Naive thymus-derived CD8-positive, alpha-beta T cell (primary cell): ENCODE data around the gene RNF186. TPM values are rescaled to one million over a fixed set of nuclear protein-coding genes. Genes with fewer than 3 reads are reported as not detected.
A peak's percentile ranks its signal among the peaks of the same experiment; 100 is the strongest.
"Not testable (repeated sequence)": the region's sequence is repeated elsewhere in the genome, so short reads cannot be mapped to it uniquely, and the experiment has no call there.

Experiments used
- ATAC-seq, 2 donors: fragments of 150-1000 bp; cut with Tn5 transposase in 1 of 2; sonication (Bioruptor Pico), chemical (Tn5 transposase) in 1 of 2; 1 replicate in 1 of 2; 2 replicates in 1 of 2; pipeline ENCODE4 v1.10.0; 2021; ENCODE audit warnings: mild to moderate bottlenecking in 2 of 2, moderate library complexity in 2 of 2
- POLR2A ChIA-PET: fragments of 350-600 bp; sonication (Branson Sonifier 250); formaldehyde crosslinking; loops from one replicate; lab custom pipeline; 2021; ENCODE audit warnings: antibody characterized with exemption; lab: Charles Lee
- DNase-seq, 10 donors: peaks; one replicate each; pipeline versions ENCODE4 v3.0.0 to v3.0.0-alpha.2; 2020 to 2022
- H3K27ac Mint-ChIP-seq, 10 donors: one replicate each; pipeline ENCODE4 v1.8.0; 2020 to 2022; ENCODE audit warnings: mild to moderate bottlenecking in 10 of 10, mixed read lengths in 10 of 10, moderate library complexity in 4 of 10, inconsistent platforms in 1 of 10
- H3K27me3 Mint-ChIP-seq, 5 donors: one replicate each; pipeline ENCODE4 v1.8.0; 2021 to 2022; ENCODE audit warnings: mixed read lengths in 5 of 5
- H3K36me3 Mint-ChIP-seq, 3 donors: one replicate each; pipeline ENCODE4 v1.8.0; 2020 to 2022; ENCODE audit warnings: mixed read lengths in 3 of 3, mild to moderate bottlenecking in 2 of 3, inconsistent platforms in 1 of 3
- H3K4me1 Mint-ChIP-seq, 4 donors: one replicate each; pipeline ENCODE4 v1.8.0; 2021 to 2022; ENCODE audit warnings: mixed read lengths in 4 of 4
- H3K4me3 Mint-ChIP-seq, 10 donors: one replicate each; pipeline ENCODE4 v1.8.0; 2020 to 2022; ENCODE audit warnings: mild to moderate bottlenecking in 10 of 10, mixed read lengths in 10 of 10, moderate library complexity in 6 of 10, inconsistent platforms in 1 of 10
- H3K9me3 Mint-ChIP-seq, 9 donors: one replicate each; pipeline ENCODE4 v1.8.0; 2020 to 2022; ENCODE audit warnings: mixed read lengths in 9 of 9, mild to moderate bottlenecking in 3 of 9, inconsistent platforms in 1 of 9, moderate library complexity in 1 of 9
- polyA plus RNA-seq, 3 donors: library from polyadenylated mRNA; unstranded; fragments of 300-500 nt; fragmentation: Illumina TruSeq; gene quantifications; one replicate each; pipeline ENCODE4 v1.2.3, GENCODE V29; 2021
- total RNA-seq, 8 experiments: library from RNA in 2 of 8; stranded (reverse) in 2 of 8; gene quantifications; one replicate each; pipeline ENCODE4 v1.2.3 and lab custom pipeline; 2021 to 2026

RNF186 gene
- total and polyA plus RNA-seq, 5 experiments from 2014 or later: not detected

GRCh38 chr1:19800076-19800804 is 14.8 kb downstream of the RNF186 start:
- H3K4me3 Mint-ChIP-seq: peak overlapping the region; percentile 88 to 98 (median 93)
- H3K27ac Mint-ChIP-seq: peak overlapping the region; percentile 91 to 98 (median 96)
- ATAC-seq (peak; percentile 68 to 72), DNase-seq (peak in 8 of 10 donors; percentile 5 to 61 (median 42))
- peaks cover 0 to 2% (median 0%) of the 10 kb centered on the region in 3 donors for H3K36me3 Mint-ChIP-seq
- POLR2A ChIA-PET: interaction anchor here (0.7 to 0.9 kb wide), 2 partner anchors 24 to 204 kb away, joined by 3 to 5 read pairs; a partner anchor contains a TSS
- H3K9me3 Mint-ChIP-seq: no peaks in the 10 kb centered on the region
- peaks cover 5 to 39% (median 33%) of the 10 kb centered on the region in 4 donors for H3K4me1 Mint-ChIP-seq
- peaks cover 0 to 3% (median 0%) of the 10 kb centered on the region in 5 donors for H3K27me3 Mint-ChIP-seq

DNA sequence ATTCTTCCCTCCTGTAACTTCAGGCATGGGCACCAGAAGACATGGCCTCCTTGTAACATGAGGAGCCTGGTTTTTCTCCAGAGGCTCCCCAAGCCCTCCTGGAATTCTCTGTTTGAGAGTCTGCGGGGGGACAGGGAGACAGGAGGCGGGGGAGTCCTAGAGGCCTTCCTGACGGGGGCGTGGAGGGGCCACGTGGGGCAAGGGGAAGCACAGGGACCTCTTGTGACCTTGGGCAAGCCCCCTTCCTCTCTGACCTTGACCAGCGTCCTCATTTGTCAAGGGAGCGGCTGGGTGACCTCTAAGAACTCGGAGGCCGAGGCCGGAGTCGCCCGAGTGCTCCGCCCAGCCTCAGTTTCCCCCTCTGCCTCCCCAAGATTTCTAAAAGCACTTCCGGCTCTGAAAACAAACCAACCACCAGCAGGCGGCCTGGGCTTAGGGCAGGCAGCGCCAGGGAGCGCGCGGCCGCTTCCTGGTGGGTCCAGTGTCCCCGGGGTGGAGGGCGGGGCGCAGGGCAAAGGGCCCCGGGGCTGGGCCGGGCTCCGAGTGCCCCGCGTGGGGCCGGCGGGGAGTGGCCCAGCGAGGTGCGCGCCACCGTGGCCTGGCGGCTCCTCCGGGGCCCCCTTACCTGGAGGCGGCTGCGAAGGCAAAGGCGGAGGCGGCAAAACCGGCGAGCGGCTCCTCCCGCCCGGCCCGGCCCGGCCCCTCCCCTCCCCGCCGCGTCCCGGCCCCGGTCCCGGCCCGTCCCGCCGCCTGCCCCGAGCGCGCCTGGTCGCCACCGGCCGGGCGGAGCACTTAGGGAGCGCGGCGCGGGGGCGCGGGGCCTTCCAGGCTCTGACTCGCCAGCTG is 15.6 kb downstream of the RNF186 start, which contains the start of gene TMCO4:
Gene TMCO4, minus strand, starts transcription at position 687 of the 846 bp plus-strand sequence. CDS start 19,158 bp downstream, outside the sequence.
- Mint-ChIP-seq H3K4me1 (peaks cover 6 to 40% (median 33%) of the 10 kb centered on the region in 4 donors), H3K27me3 (no peaks in the 10 kb centered on the region), H3K4me3 (peak within 1 kb of the TSS; percentile 88 to 98 (median 93)), H3K9me3 (no peaks in the 10 kb centered on the region), H3K27ac (peak within 1 kb of the TSS; percentile 91 to 98 (median 96)), H3K36me3 (peaks cover 4 to 8% (median 4%) of the 10 kb centered on the region in 3 donors)
- DNase-seq (peak; percentile 24 to 71 (median 44)), ATAC-seq (peak; percentile 67 to 84)
- POLR2A ChIA-PET: no interaction called here

DNA sequence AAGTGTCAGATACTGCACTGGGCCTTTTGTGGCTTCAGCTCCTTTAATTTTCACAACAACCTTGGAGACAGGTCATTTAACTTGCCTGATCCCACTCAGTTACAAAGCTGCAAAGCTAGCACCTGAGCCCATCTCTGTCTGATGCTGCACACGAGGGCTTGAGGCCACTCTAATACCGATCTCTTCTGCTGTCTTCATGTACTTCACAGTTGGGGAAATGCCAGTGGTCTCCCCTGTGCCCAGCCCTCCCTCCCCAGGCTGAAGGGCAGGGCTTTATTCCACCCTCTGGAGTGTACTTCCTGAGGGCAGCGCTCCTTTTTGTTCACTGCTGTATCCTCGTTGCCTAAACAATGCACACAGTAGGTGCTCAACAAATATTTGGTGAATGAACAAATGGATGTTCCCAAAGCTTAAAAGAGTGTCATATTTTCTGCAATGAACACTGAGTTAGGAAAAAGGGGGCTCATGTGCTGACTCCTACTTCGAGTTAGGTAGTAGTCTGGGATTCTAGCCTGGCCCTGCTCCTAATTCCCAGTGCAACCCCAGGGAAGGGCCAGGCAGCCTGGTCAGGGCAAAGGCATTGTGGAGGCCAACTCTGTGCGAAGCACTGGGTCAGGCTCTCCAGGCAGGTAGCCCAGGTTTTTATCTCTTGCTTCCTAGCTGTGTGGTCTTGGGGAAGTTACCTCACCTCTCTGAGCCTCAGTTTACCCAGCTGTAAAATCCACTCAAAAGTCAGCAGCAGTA is 16.4 kb downstream of the RNF186 start:
- Mint-ChIP-seq H3K4me3 (peak overlapping the region; percentile 78 to 90 (median 83)), H3K27ac (peak overlapping the region; percentile 89 to 93 (median 91)), H3K36me3 (peaks cover 4 to 12% (median 8%) of the 10 kb centered on the region in 3 donors), H3K27me3 (no peaks in the 10 kb centered on the region), H3K9me3 (no peaks in the 10 kb centered on the region), H3K4me1 (peaks cover 10 to 48% (median 38%) of the 10 kb centered on the region in 4 donors)
- ATAC-seq (no peak), DNase-seq (no peak)
- POLR2A ChIA-PET: no interaction called here

GRCh38 chr1:19797827-19798226 is 17.3 kb downstream of the RNF186 start:
- no peak for ATAC-seq
- no peak for DNase-seq
- Mint-ChIP-seq H3K4me3 (peak overlapping the region in 8 of 10 donors; percentile 1 to 90 (median 46)), H3K36me3 (peaks cover 4 to 18% (median 11%) of the 10 kb centered on the region in 3 donors), H3K9me3 (no peaks in the 10 kb centered on the region), H3K27me3 (no peaks in the 10 kb centered on the region), H3K27ac (peak overlapping the region; percentile 78 to 93 (median 90)), H3K4me1 (peaks cover 10 to 55% (median 44%) of the 10 kb centered on the region in 4 donors)
- POLR2A ChIA-PET: no interaction called here

- Mint-ChIP-seq H3K27me3 (no peaks in the 10 kb centered on the region), H3K36me3 (peaks cover 9 to 40% (median 30%) of the 10 kb centered on the region in 3 donors), H3K4me3 (no peak overlapping the region), H3K9me3 (no peaks in the 10 kb centered on the region), H3K27ac (peak overlapping the region in 2 of 10 donors; percentile 63 to 79), H3K4me1 (peaks cover 16 to 51% (median 41%) of the 10 kb centered on the region in 4 donors)
- ATAC-seq (no peak), DNase-seq (no peak)
- POLR2A ChIA-PET: no interaction called here
These were observed 20.5 kb downstream of the RNF186 start for GRCh38 chr1:19794583-19794982.

GRCh38 chr1:19793360-19794046 is 21.6 kb downstream of the RNF186 start:
- ATAC-seq: no peak
- Mint-ChIP-seq H3K9me3 (no peaks in the 10 kb centered on the region), H3K4me1 (peaks cover 14 to 42% (median 34%) of the 10 kb centered on the region in 4 donors), H3K27me3 (no peaks in the 10 kb centered on the region), H3K36me3 (peaks cover 9 to 43% (median 30%) of the 10 kb centered on the region in 3 donors), H3K27ac (peak overlapping the region in 4 of 10 donors; percentile 13 to 50 (median 40)), H3K4me3 (no peak overlapping the region)
- DNase-seq: no peak
- POLR2A ChIA-PET: interaction anchor here (1.0 kb wide), 1 partner anchor 621 kb away, joined by 3 read pairs; no protein-coding TSS in a partner anchor

- no peak for DNase-seq
- no peak for ATAC-seq
- Mint-ChIP-seq H3K27me3 (no peaks in the 10 kb centered on the region), H3K4me1 (peaks cover 14 to 33% (median 28%) of the 10 kb centered on the region in 4 donors), H3K27ac (peak overlapping the region in 2 of 10 donors; percentile 1 to 30), H3K36me3 (peaks cover 9 to 52% (median 34%) of the 10 kb centered on the region in 3 donors), H3K9me3 (no peaks in the 10 kb centered on the region), H3K4me3 (no peak overlapping the region)
- POLR2A ChIA-PET: interaction anchor here (1.0 kb wide), 1 partner anchor 620 kb away, joined by 3 read pairs; no protein-coding TSS in a partner anchor
These were observed 22.7 kb downstream of the RNF186 start for GRCh38 chr1:19792237-19793002.

GRCh38 chr1:19790061-19790975 is 24.8 kb downstream of the RNF186 start:
- H3K9me3 Mint-ChIP-seq, H3K27me3 Mint-ChIP-seq, H3K4me3 Mint-ChIP-seq, ATAC-seq, DNase-seq, H3K27ac Mint-ChIP-seq, POLR2A ChIA-PET: not testable (repeated sequence)
- H3K36me3 Mint-ChIP-seq: peaks cover 16 to 71% (median 37%) of the 10 kb centered on the region in 3 donors
- peaks cover 19 to 27% (median 23%) of the 10 kb centered on the region in 4 donors for H3K4me1 Mint-ChIP-seq

DNA sequence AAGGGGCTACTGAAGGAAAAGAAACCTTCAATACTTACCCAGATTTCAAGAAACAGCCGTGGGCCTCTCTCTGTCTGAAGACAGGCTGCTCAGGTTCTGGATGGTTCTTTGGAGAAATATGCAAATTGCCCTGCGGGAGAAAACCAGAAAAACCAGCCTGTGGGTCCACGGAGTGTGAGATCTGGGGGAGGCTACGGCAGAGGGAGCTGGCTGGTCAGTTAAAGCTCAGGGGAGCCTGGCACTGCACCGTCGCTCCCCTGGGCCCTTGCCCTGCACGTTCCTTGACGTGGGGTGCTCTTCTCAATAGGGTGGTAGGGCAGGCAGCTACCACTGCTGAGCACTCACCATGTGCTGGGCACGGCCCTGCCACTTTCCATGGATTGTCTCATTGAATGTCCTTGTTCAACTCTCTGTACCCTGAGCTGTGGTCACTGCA is 28.1 kb downstream of the RNF186 start:
- Mint-ChIP-seq H3K4me3 (no peak overlapping the region), H3K27ac (peak overlapping the region in 1 of 10 donors; percentile 41), H3K9me3 (no peaks in the 10 kb centered on the region), H3K27me3 (no peaks in the 10 kb centered on the region), H3K36me3 (peaks cover 11 to 73% (median 26%) of the 10 kb centered on the region in 3 donors), H3K4me1 (peaks cover 11 to 14% (median 12%) of the 10 kb centered on the region in 4 donors)
- POLR2A ChIA-PET: no interaction called here
- DNase-seq: no peak
- ATAC-seq: no peak

DNA sequence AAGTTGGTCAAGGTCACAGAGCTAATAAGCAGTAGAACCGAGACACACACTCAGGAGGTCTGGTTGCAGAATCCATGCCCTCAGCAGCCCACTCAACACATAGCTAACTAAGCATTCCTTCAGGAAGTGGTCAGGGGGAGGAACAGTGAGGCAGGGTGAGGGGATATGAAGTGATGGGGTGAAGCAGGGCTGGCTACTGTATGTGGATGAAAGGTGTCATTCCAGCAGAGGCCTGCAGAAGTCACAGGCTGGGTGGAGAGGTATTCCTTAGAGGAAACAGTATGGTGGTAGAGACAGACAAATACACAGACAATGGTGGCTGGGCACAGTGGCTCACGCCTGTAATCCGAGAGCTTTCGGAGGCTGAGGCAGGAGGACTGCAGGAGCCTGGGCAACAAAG is 29.4 kb downstream of the RNF186 start:
- ATAC-seq: no peak
- Mint-ChIP-seq H3K36me3 (peaks cover 9 to 79% (median 16%) of the 10 kb centered on the region in 3 donors), H3K27ac (peak overlapping the region in 3 of 10 donors; percentile 36 to 84 (median 63))

More for the DNA sequence above, 29.4 kb downstream of the RNF186 start:
- Mint-ChIP-seq H3K9me3 (no peaks in the 10 kb centered on the region), H3K4me3 (no peak overlapping the region), H3K27me3 (no peaks in the 10 kb centered on the region), H3K4me1 (peaks cover 7 to 11% (median 7%) of the 10 kb centered on the region in 4 donors)
- POLR2A ChIA-PET: no interaction called here
- no peak for DNase-seq
